Rectal smooth muscle tissue (tissue), 1 donor: ENCODE measurements around the gene TAS2R60.
"Not testable (repeated sequence)": the region's sequence is repeated elsewhere in the genome, so short reads cannot be mapped to it uniquely, and the experiment has no call there.

Source experiments
- H3K27ac ChIP-seq: one replicate; pipeline ENCODE4 v1.7.0; 2013; ENCODE audit warnings: low read depth, low read length, inconsistent platforms
- H3K27me3 ChIP-seq: one replicate; pipeline ENCODE4 v1.7.0; 2013; ENCODE audit warnings: low read length; ENCODE audit not compliant: control insufficient read depth, insufficient read depth
- H3K36me3 ChIP-seq: one replicate; pipeline ENCODE4 v1.7.0; 2013; ENCODE audit warnings: low read length; ENCODE audit not compliant: control insufficient read depth, insufficient read depth
- H3K4me1 ChIP-seq: one replicate; pipeline ENCODE4 v1.7.0; 2013; ENCODE audit warnings: low read length; ENCODE audit not compliant: control insufficient read depth, insufficient read depth
- H3K4me3 ChIP-seq: one replicate; pipeline ENCODE4 v1.7.0; 2013; ENCODE audit warnings: low read length
- H3K9ac ChIP-seq: one replicate; pipeline ENCODE4 v1.7.0; 2013; ENCODE audit warnings: low read length

The TAS2R60 gene

GRCh38 chr7:143477501-143478150 is 34.4 kb downstream of the TAS2R60 start, which contains the start of gene TAS2R41:
TSS of gene TAS2R41 (plus strand) at chr7:143477873. CDS start at chr7:143477873, 0 bp downstream.
- H3K9ac ChIP-seq = no peak within 1 kb of the TSS
- no peaks in the 10 kb centered on the region for H3K4me1 ChIP-seq
- H3K4me3 ChIP-seq = no peak within 1 kb of the TSS
- H3K36me3 ChIP-seq = no peaks in the 10 kb centered on the region
- no peak within 1 kb of the TSS for H3K27ac ChIP-seq
- H3K27me3 ChIP-seq = no peaks in the 10 kb centered on the region

- Histone ChIP-seq H3K4me3 (no peak overlapping the region), H3K4me1 (no peaks in the 10 kb centered on the region), H3K36me3 (no peaks in the 10 kb centered on the region), H3K27ac (no peak overlapping the region), H3K27me3 (no peaks in the 10 kb centered on the region), H3K9ac (no peak overlapping the region)
Observed at GRCh38 chr7:143479055-143479766, 36.0 kb downstream of the TAS2R60 start.

- no peaks in the 10 kb centered on the region for H3K27me3 ChIP-seq
- H3K27ac ChIP-seq = no peak overlapping the region
- H3K4me3 ChIP-seq = no peak overlapping the region
- H3K9ac ChIP-seq = no peak overlapping the region
- no peaks in the 10 kb centered on the region for H3K4me1 ChIP-seq
- H3K36me3 ChIP-seq = no peaks in the 10 kb centered on the region
Observed at GRCh38 chr7:143480501-143480900, 37.2 kb downstream of the TAS2R60 start.

GRCh38 chr7:143484119-143484518 is 40.9 kb downstream of the TAS2R60 start:
- Histone ChIP-seq H3K4me3 (no peak overlapping the region), H3K27ac (no peak overlapping the region), H3K36me3 (no peaks in the 10 kb centered on the region), H3K9ac (no peak overlapping the region), H3K27me3 (no peaks in the 10 kb centered on the region), H3K4me1 (no peaks in the 10 kb centered on the region)

GRCh38 chr7:143485094-143485493 is 41.8 kb downstream of the TAS2R60 start:
- H3K27me3 ChIP-seq = no peaks in the 10 kb centered on the region
- H3K27ac ChIP-seq = no peak overlapping the region
- H3K4me1 ChIP-seq = no peaks in the 10 kb centered on the region
- no peak overlapping the region for H3K4me3 ChIP-seq
- no peak overlapping the region for H3K9ac ChIP-seq
- H3K36me3 ChIP-seq = no peaks in the 10 kb centered on the region

- H3K4me3 ChIP-seq = no peak overlapping the region
- no peak overlapping the region for H3K9ac ChIP-seq
- H3K4me1 ChIP-seq = no peaks in the 10 kb centered on the region
- no peaks in the 10 kb centered on the region for H3K36me3 ChIP-seq
- no peaks in the 10 kb centered on the region for H3K27me3 ChIP-seq
- no peak overlapping the region for H3K27ac ChIP-seq
Observed at GRCh38 chr7:143485500-143485899, 42.2 kb downstream of the TAS2R60 start.

- H3K4me3 ChIP-seq, H3K9ac ChIP-seq, H3K36me3 ChIP-seq, H3K4me1 ChIP-seq, H3K27me3 ChIP-seq, H3K27ac ChIP-seq: not testable (repeated sequence)
Observed at GRCh38 chr7:143486266-143486665, 43.0 kb downstream of the TAS2R60 start.

GRCh38 chr7:143487061-143487460 is 43.8 kb downstream of the TAS2R60 start:
- H3K36me3 ChIP-seq = no peaks in the 10 kb centered on the region
- H3K27me3 ChIP-seq = no peaks in the 10 kb centered on the region
- no peak overlapping the region for H3K4me3 ChIP-seq
- H3K4me1 ChIP-seq = no peaks in the 10 kb centered on the region
- H3K9ac ChIP-seq = no peak overlapping the region
- no peak overlapping the region for H3K27ac ChIP-seq

- H3K36me3 ChIP-seq = no peaks in the 10 kb centered on the region
- H3K9ac ChIP-seq = no peak overlapping the region
- no peaks in the 10 kb centered on the region for H3K4me1 ChIP-seq
- H3K27ac ChIP-seq = no peak overlapping the region
- no peak overlapping the region for H3K4me3 ChIP-seq
- no peaks in the 10 kb centered on the region for H3K27me3 ChIP-seq
Observed at GRCh38 chr7:143487566-143487965, 44.3 kb downstream of the TAS2R60 start.

GRCh38 chr7:143490717-143491306 is 47.6 kb downstream of the TAS2R60 start:
- Histone ChIP-seq H3K4me3 (no peak overlapping the region), H3K9ac (no peak overlapping the region), H3K27me3 (no peaks in the 10 kb centered on the region), H3K36me3 (no peaks in the 10 kb centered on the region), H3K27ac (no peak overlapping the region), H3K4me1 (no peaks in the 10 kb centered on the region)

- Histone ChIP-seq H3K36me3 (no peaks in the 10 kb centered on the region), H3K4me3 (no peak overlapping the region)
Observed at GRCh38 chr7:143492043-143492471, 48.8 kb downstream of the TAS2R60 start.

GRCh38 chr7:143492799-143493739 is 49.8 kb downstream of the TAS2R60 start:
- H3K36me3 ChIP-seq = no peaks in the 10 kb centered on the region
- H3K4me3 ChIP-seq = no peak overlapping the region
- no peak overlapping the region for H3K9ac ChIP-seq
- H3K4me1 ChIP-seq = no peaks in the 10 kb centered on the region
- no peaks in the 10 kb centered on the region for H3K27me3 ChIP-seq
- H3K27ac ChIP-seq = no peak overlapping the region

More at GRCh38 chr7:143492043-143492471, 48.8 kb downstream of the TAS2R60 start:
- Histone ChIP-seq H3K27ac (no peak overlapping the region), H3K27me3 (no peaks in the 10 kb centered on the region), H3K9ac (no peak overlapping the region), H3K4me1 (no peaks in the 10 kb centered on the region)
